DMS153 treated with DMSO at 0.1 percent for 48 hours (cell line): ENCODE data around the gene TBXAS1.

Source experiments
- DNase-seq: peaks from one replicate; lab custom pipeline; 2025; ENCODE audit not compliant: unreplicated experiment; lab: John Stamatoyannopoulos, UW

Gene TBXAS1

GRCh38 chr7:139829025-139829774, at the start of gene TBXAS1:
Gene TBXAS1, plus strand, starts transcription at chr7:139829264. Its CDS starts 127 bp downstream, at chr7:139829391.
- DNase-seq: no peak

- no peak for DNase-seq
These were observed 46.1 kb upstream of the TBXAS1 start for GRCh38 chr7:139782932-139783331.

GRCh38 chr7:139783647-139784385, 45.2 kb upstream of the TBXAS1 start:
- DNase-seq: no peak

- DNase-seq: no peak
These were observed 44.4 kb upstream of the TBXAS1 start for GRCh38 chr7:139784648-139785047.

- no peak for DNase-seq
These were observed 37.7 kb upstream of the TBXAS1 start for GRCh38 chr7:139791316-139791715.

GRCh38 chr7:139797607-139798006, 31.5 kb upstream of the TBXAS1 start:
- no peak for DNase-seq

GRCh38 chr7:139798221-139798620, 30.8 kb upstream of the TBXAS1 start:
- no peak for DNase-seq

- no peak for DNase-seq
These were observed 30.2 kb upstream of the TBXAS1 start for GRCh38 chr7:139798892-139799291.

- no peak for DNase-seq
These were observed 29.5 kb upstream of the TBXAS1 start for GRCh38 chr7:139799586-139799985.

GRCh38 chr7:139804571-139804970, 24.5 kb upstream of the TBXAS1 start:
- no peak for DNase-seq

- no peak for DNase-seq
These were observed 22.1 kb upstream of the TBXAS1 start for GRCh38 chr7:139807009-139807408.

- no peak for DNase-seq
These were observed 20.6 kb upstream of the TBXAS1 start for GRCh38 chr7:139808427-139808826.

- DNase-seq: no peak
These were observed 20.1 kb upstream of the TBXAS1 start for GRCh38 chr7:139808846-139809442.

GRCh38 chr7:139811066-139811465, 18.0 kb upstream of the TBXAS1 start:
- no peak for DNase-seq

GRCh38 chr7:139813151-139813550, 15.9 kb upstream of the TBXAS1 start:
- no peak for DNase-seq

GRCh38 chr7:139813689-139814088, 15.4 kb upstream of the TBXAS1 start:
- no peak for DNase-seq

GRCh38 chr7:139817249-139817648, 11.8 kb upstream of the TBXAS1 start:
- no peak for DNase-seq

- DNase-seq: no peak
These were observed 9.0 kb upstream of the TBXAS1 start for GRCh38 chr7:139820089-139820488.

GRCh38 chr7:139821349-139822105, 7.5 kb upstream of the TBXAS1 start:
- DNase-seq: no peak

GRCh38 chr7:139822855-139823254, 6.2 kb upstream of the TBXAS1 start:
- no peak for DNase-seq

- DNase-seq: no peak
These were observed 5.0 kb upstream of the TBXAS1 start for GRCh38 chr7:139823959-139824521.
